Gastrocnemius medialis (tissue), 4 donors: ENCODE measurements around the gene PCDHB1. TPM values are rescaled to one million over a fixed set of nuclear protein-coding genes. Genes with fewer than 3 reads are reported as not detected.
A peak's percentile ranks its signal among the peaks of the same experiment; 100 is the strongest.
"Not testable (repeated sequence)": the region's sequence is repeated elsewhere in the genome, so short reads cannot be mapped to it uniquely, and the experiment has no call there.

Experiments used
- ATAC-seq, 2 donors: fragments of 150-250 bp; one replicate each; pipeline ENCODE4 v1.9.1; 2016
- DNase-seq, 2 donors: peaks; one replicate each; pipeline ENCODE4 v3.0.0-alpha.2; 2019
- H3K27ac ChIP-seq, 4 donors: fragments of 200-600 bp; sonication (generic); 1 replicate in 1 of 4; 2 replicates in 3 of 4; pipeline ENCODE4 v1.5.1; 2016 to 2018; ENCODE audit warnings: mild to moderate bottlenecking in 2 of 4, moderate library complexity in 1 of 4
- H3K27me3 ChIP-seq, 3 donors: fragments of 200-600 bp; sonication (generic) in 2 of 3; 1 replicate in 1 of 3; 2 replicates in 2 of 3; pipeline versions ENCODE4 v1.5.1 to v1.6.0; 2016 to 2019; ENCODE audit warnings: mild to moderate bottlenecking in 1 of 3, moderate library complexity in 1 of 3
- H3K36me3 ChIP-seq, 2 donors: fragments of 200-600 bp; sonication (generic) in 1 of 2; one replicate each; pipeline ENCODE4 v1.5.1; 2017 to 2018
- H3K4me1 ChIP-seq, 2 donors: fragments of 200-600 bp; sonication (generic) in 1 of 2; one replicate each; pipeline ENCODE4 v1.5.1; 2016 to 2017; ENCODE audit warnings: mild to moderate bottlenecking in 2 of 2
- H3K4me3 ChIP-seq, 4 donors: fragments of 200-600 bp; sonication (generic) in 3 of 4; 1 replicate in 1 of 4; 2 replicates in 3 of 4; pipeline ENCODE4 v1.5.1; 2016 to 2019; ENCODE audit warnings: mild to moderate bottlenecking in 2 of 4
- H3K9me3 ChIP-seq, 3 donors: fragments of 200-600 bp; sonication (generic) in 2 of 3; 1 replicate in 1 of 3; 2 replicates in 2 of 3; pipeline ENCODE4 v1.5.1; 2016 to 2019
- POLR2A ChIP-seq, 2 donors: fragments of 450-650 bp; IDR thresholded peaks; one replicate each; pipeline ENCODE4 v1.6.1; 2017; ENCODE audit warnings: antibody characterized with exemption in 2 of 2, mild to moderate bottlenecking in 2 of 2, moderate library complexity in 2 of 2
- in situ Hi-C, 4 donors: fragments of 200-750 bp; cut with MboI; loops; one replicate each; pipeline versions ENCODE4 v1.15.0 to v1.8.0; 2017; ENCODE audit warnings: low sequenced_read_pairs in 4 of 4
- intact Hi-C: fragments of 100-400 bp; cut with DNase I; formaldehyde crosslinking; loops from one replicate; pipeline ENCODE4 v1.15.1; 2023; ENCODE audit warnings: low total_unique reads
- total RNA-seq, 4 donors: library from RNA; depleted of rRNA; stranded (reverse); fragments of >200 nt; gene quantifications; one replicate each; pipeline versions ENCODE4 v1.1.0 to v1.2.3, GENCODE V29; 2016
- TF ChIP-seq, protein P1 (sequence below), 5 experiments: fragments of 450-650 bp in 3 of 5; fragments of 200-600 bp in 2 of 5; sonication (generic) in 2 of 5; IDR thresholded peaks in 4 of 5; conservative IDR thresholded peaks in 1 of 5; 1 replicate in 4 of 5; 2 replicates in 1 of 5; pipeline ENCODE4 v1.5.1; 2016 to 2019; ENCODE audit warnings: antibody characterized with exemption in 5 of 5, mild to moderate bottlenecking in 3 of 5, moderate library complexity in 3 of 5

Gene PCDHB1
- total RNA-seq, 4 donors from 2014 or later, result not detected

DNA sequence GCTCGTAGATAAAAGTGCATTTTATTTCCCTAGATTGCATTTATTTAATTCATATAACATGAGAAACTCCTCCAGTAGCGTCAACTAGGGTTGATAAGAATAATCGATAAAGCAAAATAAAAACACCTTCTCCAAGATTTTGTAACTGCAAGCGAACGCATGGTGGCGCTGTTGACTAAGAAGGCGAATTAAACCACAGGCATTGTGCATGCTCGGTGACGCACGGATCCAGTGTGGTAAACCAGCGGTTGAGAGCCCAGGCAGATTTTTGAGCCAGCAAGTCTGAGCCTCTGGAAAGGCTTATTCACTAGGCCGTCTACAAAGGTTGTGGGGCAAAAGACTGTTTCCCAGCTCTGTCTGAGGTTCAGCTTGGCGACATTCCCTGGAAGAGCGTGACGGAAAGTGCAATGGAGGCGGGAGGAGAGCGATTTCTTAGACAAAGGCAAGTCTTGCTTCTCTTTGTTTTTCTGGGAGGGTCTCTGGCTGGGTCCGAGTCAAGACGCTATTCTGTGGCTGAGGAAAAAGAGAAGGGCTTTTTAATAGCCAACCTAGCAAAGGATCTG, 49.1 kb downstream of the PCDHB1 start, which contains the start of gene PCDHB3:
Gene PCDHB3, plus strand, starts transcription at position 231 of the 563 bp plus-strand sequence. Its CDS starts 177 bp downstream, at position 408.
- H3K27ac ChIP-seq, result peak within 1 kb of the TSS in 2 of 4 donors; percentile 17 to 39
- DNase-seq (no peak), ATAC-seq (no peak)
- H3K36me3 ChIP-seq, result no peaks in the 10 kb centered on the region
- H3K27me3 ChIP-seq, result peaks cover 0 to 6% (median 0%) of the 10 kb centered on the region in 3 donors
- peaks cover 0 to 4% (median 0%) of the 10 kb centered on the region in 3 donors for H3K9me3 ChIP-seq
- in situ Hi-C loops (no loop called here), intact Hi-C loops (no loop called here)
- no peaks in the 10 kb centered on the region for H3K4me1 ChIP-seq
- TF ChIP-seq, protein P1, sequence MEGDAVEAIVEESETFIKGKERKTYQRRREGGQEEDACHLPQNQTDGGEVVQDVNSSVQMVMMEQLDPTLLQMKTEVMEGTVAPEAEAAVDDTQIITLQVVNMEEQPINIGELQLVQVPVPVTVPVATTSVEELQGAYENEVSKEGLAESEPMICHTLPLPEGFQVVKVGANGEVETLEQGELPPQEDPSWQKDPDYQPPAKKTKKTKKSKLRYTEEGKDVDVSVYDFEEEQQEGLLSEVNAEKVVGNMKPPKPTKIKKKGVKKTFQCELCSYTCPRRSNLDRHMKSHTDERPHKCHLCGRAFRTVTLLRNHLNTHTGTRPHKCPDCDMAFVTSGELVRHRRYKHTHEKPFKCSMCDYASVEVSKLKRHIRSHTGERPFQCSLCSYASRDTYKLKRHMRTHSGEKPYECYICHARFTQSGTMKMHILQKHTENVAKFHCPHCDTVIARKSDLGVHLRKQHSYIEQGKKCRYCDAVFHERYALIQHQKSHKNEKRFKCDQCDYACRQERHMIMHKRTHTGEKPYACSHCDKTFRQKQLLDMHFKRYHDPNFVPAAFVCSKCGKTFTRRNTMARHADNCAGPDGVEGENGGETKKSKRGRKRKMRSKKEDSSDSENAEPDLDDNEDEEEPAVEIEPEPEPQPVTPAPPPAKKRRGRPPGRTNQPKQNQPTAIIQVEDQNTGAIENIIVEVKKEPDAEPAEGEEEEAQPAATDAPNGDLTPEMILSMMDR (IDR thresholded peaks at IDR 0.05 in 4 of 5, conservative IDR thresholded peaks at IDR 0.05 in 1 of 5), result peak in 2 of 5 experiments; percentile 39 to 49
- no peak for TF ChIP-seq POLR2A (IDR thresholded peaks at IDR 0.05)
- H3K4me3 ChIP-seq, result peak within 1 kb of the TSS; percentile 13 to 42 (median 26)

DNA sequence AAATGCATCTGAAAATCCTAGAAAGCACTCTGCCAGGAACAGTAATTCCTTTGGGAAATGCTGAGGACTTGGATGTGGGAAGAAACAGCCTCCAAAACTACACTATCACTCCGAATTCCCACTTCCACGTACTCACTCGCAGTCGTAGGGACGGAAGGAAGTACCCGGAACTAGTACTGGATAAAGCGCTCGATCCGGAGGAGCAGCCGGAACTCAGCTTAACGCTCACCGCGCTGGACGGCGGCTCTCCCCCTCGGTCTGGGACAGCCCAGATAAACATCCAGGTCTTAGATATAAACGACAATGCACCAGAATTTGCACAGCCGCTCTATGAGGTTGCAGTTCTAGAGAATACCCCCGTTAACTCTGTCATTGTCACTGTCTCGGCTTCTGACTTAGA, 49.9 kb downstream of the PCDHB1 start:
- H3K4me3 ChIP-seq, result peak overlapping the region; percentile 13 to 42 (median 26)
- H3K9me3 ChIP-seq, result peaks cover 0 to 4% (median 0%) of the 10 kb centered on the region in 3 donors

DNA sequence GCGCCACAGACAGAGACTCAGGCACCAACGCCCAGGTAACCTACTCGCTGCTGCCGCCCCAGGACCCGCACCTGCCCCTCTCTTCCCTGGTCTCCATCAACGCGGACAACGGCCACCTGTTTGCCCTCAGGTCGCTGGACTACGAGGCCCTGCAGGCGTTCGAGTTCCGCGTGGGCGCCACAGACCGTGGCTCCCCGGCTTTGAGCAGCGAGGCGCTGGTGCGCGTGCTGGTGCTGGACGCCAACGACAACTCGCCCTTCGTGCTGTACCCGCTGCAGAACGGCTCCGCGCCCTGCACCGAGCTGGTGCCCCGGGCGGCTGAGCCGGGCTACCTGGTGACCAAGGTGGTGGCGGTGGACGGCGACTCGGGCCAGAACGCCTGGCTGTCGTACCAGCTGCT, 50.9 kb downstream of the PCDHB1 start:
- ATAC-seq, H3K27ac ChIP-seq, H3K4me1 ChIP-seq, H3K27me3 ChIP-seq, H3K36me3 ChIP-seq, H3K9me3 ChIP-seq, intact Hi-C loops, DNase-seq, H3K4me3 ChIP-seq, in situ Hi-C loops: not testable (repeated sequence)

More for the DNA sequence above, 49.9 kb downstream of the PCDHB1 start:
- Histone ChIP-seq H3K36me3 (no peaks in the 10 kb centered on the region), H3K4me1 (no peaks in the 10 kb centered on the region), H3K27me3 (peaks cover 0 to 3% (median 0%) of the 10 kb centered on the region in 3 donors), H3K27ac (no peak overlapping the region)
- in situ Hi-C loops (no loop called here), intact Hi-C loops (no loop called here)
- TF ChIP-seq, protein P1 (IDR thresholded peaks at IDR 0.05 in 4 of 5, conservative IDR thresholded peaks at IDR 0.05 in 1 of 5), result no peak
- TF ChIP-seq POLR2A (IDR thresholded peaks at IDR 0.05), result no peak
- DNase-seq (no peak), ATAC-seq (no peak)

GRCh38 chr5:141102471-141102870, 51.3 kb downstream of the PCDHB1 start:
- DNase-seq, H3K27ac ChIP-seq, intact Hi-C loops: not testable (repeated sequence)

DNA sequence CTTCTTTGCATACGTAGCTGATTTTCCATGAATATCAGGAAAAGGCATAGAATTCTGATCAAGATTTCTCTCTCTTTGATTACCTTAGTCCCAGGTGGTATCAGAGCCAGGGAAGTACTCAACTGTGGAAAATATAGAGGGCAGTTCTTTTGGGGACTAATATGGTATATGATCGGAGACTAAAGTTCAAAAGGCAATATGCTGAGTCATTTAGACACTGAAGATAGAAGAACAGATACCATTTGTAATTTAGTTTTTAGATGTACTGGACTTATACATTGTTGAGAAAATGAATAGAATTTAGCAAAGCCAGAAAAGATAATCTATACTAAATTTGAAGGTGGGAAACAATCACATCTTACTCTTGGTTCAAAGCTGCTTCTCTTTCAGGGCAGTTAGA, 54.2 kb downstream of the PCDHB1 start:
- no peak overlapping the region for H3K27ac ChIP-seq
- H3K4me3 ChIP-seq, result no peak overlapping the region
- intact Hi-C loops (no loop called here), in situ Hi-C loops (no loop called here)
- peaks cover 0 to 4% (median 0%) of the 10 kb centered on the region in 3 donors for H3K9me3 ChIP-seq
- TF ChIP-seq, protein P1 (IDR thresholded peaks at IDR 0.05 in 4 of 5, conservative IDR thresholded peaks at IDR 0.05 in 1 of 5), result no peak
- no peak for TF ChIP-seq POLR2A (IDR thresholded peaks at IDR 0.05)
- no peaks in the 10 kb centered on the region for H3K4me1 ChIP-seq
- H3K36me3 ChIP-seq, result no peaks in the 10 kb centered on the region
- DNase-seq, result no peak
- ATAC-seq, result no peak
- H3K27me3 ChIP-seq, result peaks cover 0 to 3% (median 0%) of the 10 kb centered on the region in 3 donors

More at GRCh38 chr5:141102471-141102870, 51.3 kb downstream of the PCDHB1 start:
- in situ Hi-C loops, H3K36me3 ChIP-seq, ATAC-seq, H3K9me3 ChIP-seq, H3K27me3 ChIP-seq, H3K4me1 ChIP-seq, H3K4me3 ChIP-seq: not testable (repeated sequence)

Other genes starting within 250 kb of the PCDHB1 start
- gene PCDHA4, start 244.3 kb upstream of the PCDHB1 start, total RNA-seq, result under 1 TPM in 2 of 4 donors, not detected in 2; 0.20 to 0.23 TPM
- gene PCDHA5, start 229.8 kb upstream of the PCDHB1 start, total RNA-seq, result not detected
- gene PCDHA6, start 223.4 kb upstream of the PCDHB1 start, total RNA-seq, result under 1 TPM in 2 of 4 donors, not detected in 2; 0.10 to 0.19 TPM
- gene PCDHA7, start 217.1 kb upstream of the PCDHB1 start, total RNA-seq, result under 1 TPM in 2 of 4 donors, not detected in 2; 0.15 to 0.24 TPM
- gene PCDHA8, start 210.2 kb upstream of the PCDHB1 start, total RNA-seq, result under 1 TPM in 1 of 4 donors, not detected in 3; 0.18 TPM
- gene PCDHA9, start 203.0 kb upstream of the PCDHB1 start, total RNA-seq, result under 1 TPM in 2 of 4 donors, not detected in 2; 0.07 TPM
- gene PCDHA10, start 195.5 kb upstream of the PCDHB1 start, total RNA-seq, result under 1 TPM in 3 of 4 donors, not detected in 1; 0.05 to 0.15 (median 0.07) TPM
- not detected for gene PCDHA11, start 182.4 kb upstream of the PCDHB1 start, total RNA-seq
- under 1 TPM in 1 of 4 donors, not detected in 3; 0.05 TPM for gene PCDHA12, start 176.1 kb upstream of the PCDHB1 start, total RNA-seq
- not detected for gene PCDHA13, start 169.2 kb upstream of the PCDHB1 start, total RNA-seq
- gene PCDHAC1, start 125.1 kb upstream of the PCDHB1 start, total RNA-seq, result under 1 TPM in 1 of 4 donors, not detected in 3; 0.13 TPM
- under 1 TPM in 2 of 4 donors, not detected in 2; 0.03 to 0.13 TPM for gene PCDHAC2, start 84.9 kb upstream of the PCDHB1 start, total RNA-seq
- gene PCDHB2, start 43.2 kb downstream of the PCDHB1 start, total RNA-seq, result 1 to 10 TPM in 2 of 4 donors, under 1 TPM in 2; 0.71 to 1.7 (median 1.2) TPM
- under 1 TPM in 3 of 4 donors, not detected in 1; 0.61 to 0.72 (median 0.71) TPM for gene PCDHB3, start 49.1 kb downstream of the PCDHB1 start, total RNA-seq
- gene PCDHB4, start 70.4 kb downstream of the PCDHB1 start, total RNA-seq, result 1 to 10 TPM in 3 of 4 donors, under 1 TPM in 1; 1.00 to 3.0 (median 1.8) TPM
- gene PCDHB5, start 83.8 kb downstream of the PCDHB1 start, total RNA-seq, result 1 to 10 TPM in 1 of 4 donors, under 1 TPM in 3; 0.38 to 1.5 (median 0.91) TPM
- gene PCDHB6, start 98.7 kb downstream of the PCDHB1 start, total RNA-seq, result under 1 TPM in 3 of 4 donors, not detected in 1; 0.09 to 0.46 (median 0.19) TPM
- under 1 TPM; 0.07 to 0.75 (median 0.20) TPM for gene PCDHB7, start 121.3 kb downstream of the PCDHB1 start, total RNA-seq
- gene PCDHB8, start 126.4 kb downstream of the PCDHB1 start, total RNA-seq, result under 1 TPM in 2 of 4 donors, not detected in 2; 0.16 to 0.20 TPM
- gene PCDHB16, start 131.0 kb downstream of the PCDHB1 start, total RNA-seq, result 1 to 10 TPM in 3 of 4 donors, under 1 TPM in 1; 0.87 to 2.5 (median 1.7) TPM
- 1 to 10 TPM in 1 of 4 donors, under 1 TPM in 3; 0.15 to 3.0 (median 0.71) TPM for gene PCDHB9, start 135.8 kb downstream of the PCDHB1 start, total RNA-seq
- under 1 TPM; 0.23 to 0.61 (median 0.54) TPM for gene PCDHB10, start 141.0 kb downstream of the PCDHB1 start, total RNA-seq
- 1 to 10 TPM in 1 of 4 donors, under 1 TPM in 3; 0.05 to 1.1 (median 0.53) TPM for gene PCDHB11, start 148.3 kb downstream of the PCDHB1 start, total RNA-seq
- 1 to 10 TPM in 1 of 4 donors, under 1 TPM in 3; 0.41 to 1.1 (median 0.59) TPM for gene PCDHB12, start 157.3 kb downstream of the PCDHB1 start, total RNA-seq
- 1 to 10 TPM in 1 of 4 donors, under 1 TPM in 3; 0.40 to 2.1 (median 0.69) TPM for gene PCDHB13, start 162.5 kb downstream of the PCDHB1 start, total RNA-seq
- 1 to 10 TPM in 1 of 4 donors, under 1 TPM in 3; 0.62 to 1.9 (median 0.76) TPM for gene PCDHB14, start 172.0 kb downstream of the PCDHB1 start, total RNA-seq
- gene PCDHB15, start 194.0 kb downstream of the PCDHB1 start, total RNA-seq, result 1 to 10 TPM in 1 of 4 donors, under 1 TPM in 3; 0.33 to 1.2 (median 0.52) TPM